HG03196 (cell line): Measurements from ENCODE around the gene PDE9A.

Experiments
- ATAC-seq: cut with Tn5 transposase; IDR thresholded peaks from one replicate; pipeline ENCODE4 v1.9.1; 2021; ENCODE audit not compliant: unreplicated experiment

Gene PDE9A

DNA sequence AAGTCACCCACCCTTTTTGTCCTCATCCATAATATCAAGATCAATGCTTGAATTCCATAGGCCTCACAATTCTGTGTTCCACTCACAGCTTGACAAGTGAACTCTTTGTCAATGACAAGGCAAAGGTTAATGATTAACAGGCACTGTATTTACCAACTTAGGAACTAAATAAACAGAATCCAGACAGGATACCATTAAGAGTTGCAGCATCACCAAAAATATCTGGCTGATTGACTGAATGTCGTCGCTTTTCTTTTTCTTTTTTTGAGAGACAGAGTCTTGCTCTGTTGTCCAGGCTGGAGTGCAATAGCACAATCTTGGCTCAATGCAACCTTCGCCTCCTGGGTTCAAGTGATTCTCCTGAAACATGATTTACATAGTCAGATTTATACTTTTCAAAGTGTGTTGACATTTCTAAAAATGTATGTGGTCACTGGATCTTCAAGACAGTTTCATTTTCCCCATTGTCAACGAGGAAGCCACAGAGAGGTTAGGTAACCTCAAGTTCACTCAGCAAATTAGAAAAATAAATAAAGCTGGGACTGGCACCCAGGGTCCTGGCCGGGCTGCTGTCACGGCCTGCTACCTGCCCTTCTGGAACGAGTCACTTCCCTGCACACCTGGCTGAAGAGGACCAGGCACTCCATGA is 81.0 kb downstream of the PDE9A start:
- ATAC-seq = no peak

DNA sequence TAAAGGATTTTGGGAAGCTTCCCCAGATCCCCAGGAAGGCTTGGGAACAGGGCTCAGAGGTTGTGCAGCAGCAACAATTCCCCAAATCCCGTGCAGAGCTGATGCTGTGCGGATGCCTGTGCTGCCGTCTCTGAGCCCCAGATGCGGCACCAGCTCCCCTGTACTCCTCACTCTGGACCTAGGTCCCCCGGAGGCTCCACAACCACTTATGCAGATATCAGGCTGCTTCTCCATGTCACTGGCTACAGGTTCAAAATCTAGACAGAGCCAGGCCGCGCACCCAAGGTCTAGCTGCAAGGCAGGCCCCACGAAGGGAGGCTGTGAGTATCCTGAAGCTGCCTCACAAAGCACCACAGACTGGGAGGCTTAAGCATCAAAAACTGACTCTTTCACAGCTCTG is 81.6 kb downstream of the PDE9A start:
- no peak for ATAC-seq

GRCh38 chr21:42735944-42736343 is 82.5 kb downstream of the PDE9A start:
- ATAC-seq = no peak

DNA sequence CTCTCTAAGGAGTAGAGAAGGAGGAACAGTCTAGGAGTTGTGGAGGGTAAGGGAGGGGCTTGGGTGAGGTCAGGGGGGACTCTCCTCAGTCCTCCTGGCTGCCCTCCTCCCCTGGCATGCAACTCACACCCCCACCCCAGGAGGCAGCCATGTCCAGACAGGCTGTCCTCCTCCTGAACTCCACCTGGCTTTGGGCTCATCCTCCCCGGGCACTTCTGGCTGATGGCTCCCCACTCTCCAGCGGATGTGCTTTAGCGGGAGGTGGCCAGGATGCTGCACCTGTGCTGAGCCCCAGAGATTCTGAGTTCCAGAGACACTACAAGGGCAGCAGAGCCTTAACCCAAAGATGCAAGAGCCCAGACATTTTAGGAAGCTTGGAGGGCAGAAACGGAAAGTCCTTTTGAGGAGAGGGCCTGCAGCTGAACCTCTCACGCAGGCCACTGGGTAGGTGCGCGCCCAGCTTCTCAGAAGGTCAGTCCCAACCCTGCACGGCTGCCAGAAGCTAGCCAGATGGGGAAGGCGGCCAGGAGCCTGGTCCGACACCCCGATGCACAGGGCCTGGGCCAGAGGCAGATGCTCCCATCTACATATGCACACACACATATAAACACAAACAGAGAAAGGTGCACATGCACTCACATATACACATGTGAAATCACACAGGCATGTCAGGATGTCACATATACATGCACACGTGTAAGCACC is 83.4 kb downstream of the PDE9A start:
- ATAC-seq = no peak

DNA sequence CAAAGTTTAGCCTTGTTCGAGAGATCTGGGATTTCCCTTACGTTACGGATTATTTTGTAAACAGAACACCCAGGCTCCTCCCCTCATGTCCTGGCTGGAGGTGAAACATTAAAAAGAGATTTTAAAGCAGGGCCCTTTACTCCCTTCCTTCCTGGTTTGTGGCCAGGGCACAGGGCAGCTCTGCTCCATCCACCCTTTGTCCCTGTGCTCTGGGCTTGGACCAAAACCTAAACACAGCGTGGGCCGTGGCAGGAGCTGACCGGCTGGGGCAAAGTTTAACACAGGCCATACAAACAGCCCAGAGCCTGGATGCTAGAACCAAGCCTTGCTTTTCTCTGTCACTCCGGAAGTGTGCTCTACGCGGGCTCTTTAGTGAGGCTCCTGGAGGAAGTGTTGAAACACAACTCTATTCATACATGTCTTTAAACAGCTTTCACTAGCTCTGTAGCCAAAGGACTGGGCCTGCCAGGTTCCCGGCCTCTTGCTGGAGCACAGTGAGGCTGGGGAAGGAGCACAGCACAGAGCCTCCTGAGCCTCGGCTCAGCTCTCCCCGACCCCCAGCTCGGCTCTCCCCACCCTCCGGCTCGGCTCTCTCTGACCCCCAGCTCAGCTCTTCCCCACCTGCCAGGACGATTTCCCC is 84.7 kb downstream of the PDE9A start:
- ATAC-seq = no peak

GRCh38 chr21:42739061-42739931 is 85.9 kb downstream of the PDE9A start:
- no peak for ATAC-seq

- ATAC-seq = no peak
These were observed 87.0 kb downstream of the PDE9A start for GRCh38 chr21:42740405-42740909.

GRCh38 chr21:42741066-42741465 is 87.6 kb downstream of the PDE9A start:
- no peak for ATAC-seq

- no peak for ATAC-seq
These were observed 91.4 kb downstream of the PDE9A start for GRCh38 chr21:42744520-42745445.

DNA sequence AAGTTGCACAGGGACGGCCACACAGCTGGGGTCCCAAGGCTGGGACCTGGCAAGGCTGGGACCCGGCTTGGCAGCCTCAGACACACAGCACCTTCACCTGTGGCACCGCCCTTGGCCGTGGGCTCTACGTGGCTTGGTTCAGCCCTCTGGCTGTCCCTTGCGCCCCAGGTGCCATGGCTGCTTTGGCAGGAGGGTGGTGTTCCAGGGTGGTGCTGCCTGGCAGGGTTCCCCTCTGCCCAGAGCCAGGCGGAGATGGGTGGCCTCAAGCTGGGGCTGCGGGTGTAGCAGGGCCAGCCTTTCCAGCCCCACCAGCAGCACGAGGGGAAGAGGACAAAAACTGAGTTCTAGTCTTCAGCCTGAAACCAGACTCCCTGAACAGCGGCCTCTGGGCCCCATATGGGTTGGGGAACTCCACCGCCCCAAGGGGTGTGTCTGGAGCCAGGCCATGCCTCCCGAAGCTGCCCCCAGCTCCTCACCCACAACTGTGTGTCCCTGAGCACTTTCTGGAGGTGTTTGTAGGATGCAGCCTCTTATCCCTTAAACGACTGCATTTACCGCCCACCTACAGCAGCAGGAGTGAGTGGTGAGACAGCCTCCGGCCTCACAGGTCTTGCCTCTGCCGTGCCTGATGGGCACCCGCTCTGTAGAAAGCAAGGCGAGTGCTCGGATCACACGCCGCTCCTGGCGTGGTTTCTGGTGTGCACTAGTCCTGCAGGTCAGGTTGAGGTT is 92.3 kb downstream of the PDE9A start:
- ATAC-seq = no peak

- no peak for ATAC-seq
These were observed 92.8 kb downstream of the PDE9A start for GRCh38 chr21:42746240-42746592.

- no peak for ATAC-seq
These were observed 93.3 kb downstream of the PDE9A start for GRCh38 chr21:42746593-42747275.

- no peak for ATAC-seq
These were observed 93.9 kb downstream of the PDE9A start for GRCh38 chr21:42747276-42747701.

DNA sequence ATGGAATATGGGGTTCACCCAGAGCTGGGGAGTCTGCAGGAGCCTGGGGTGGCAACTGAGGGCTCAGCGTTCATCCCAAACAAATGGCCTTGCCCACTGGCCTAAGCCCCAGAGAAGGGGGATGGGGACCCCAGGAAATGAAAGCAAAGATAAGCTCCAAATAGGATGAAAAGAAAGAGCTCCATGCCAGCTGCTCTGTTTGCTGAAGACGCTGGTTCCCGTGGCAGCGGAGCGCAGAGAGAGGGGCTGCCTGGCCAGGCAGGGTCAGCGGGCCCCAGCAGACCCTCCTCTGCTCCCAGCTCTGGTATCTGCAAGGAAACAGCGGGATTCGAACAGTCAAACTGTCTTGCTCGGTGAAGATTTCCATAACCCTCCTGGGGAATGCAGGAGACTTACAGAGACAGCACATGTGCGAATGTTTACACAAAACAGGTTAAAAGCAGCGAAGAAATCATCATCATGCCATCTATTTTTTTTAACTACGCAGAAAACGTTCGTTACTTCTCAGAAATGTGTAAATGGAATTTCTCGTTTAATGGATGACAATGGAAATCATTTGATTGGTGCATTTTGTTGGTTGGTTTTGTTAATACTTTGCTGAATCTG is 94.4 kb downstream of the PDE9A start:
- ATAC-seq = no peak

DNA sequence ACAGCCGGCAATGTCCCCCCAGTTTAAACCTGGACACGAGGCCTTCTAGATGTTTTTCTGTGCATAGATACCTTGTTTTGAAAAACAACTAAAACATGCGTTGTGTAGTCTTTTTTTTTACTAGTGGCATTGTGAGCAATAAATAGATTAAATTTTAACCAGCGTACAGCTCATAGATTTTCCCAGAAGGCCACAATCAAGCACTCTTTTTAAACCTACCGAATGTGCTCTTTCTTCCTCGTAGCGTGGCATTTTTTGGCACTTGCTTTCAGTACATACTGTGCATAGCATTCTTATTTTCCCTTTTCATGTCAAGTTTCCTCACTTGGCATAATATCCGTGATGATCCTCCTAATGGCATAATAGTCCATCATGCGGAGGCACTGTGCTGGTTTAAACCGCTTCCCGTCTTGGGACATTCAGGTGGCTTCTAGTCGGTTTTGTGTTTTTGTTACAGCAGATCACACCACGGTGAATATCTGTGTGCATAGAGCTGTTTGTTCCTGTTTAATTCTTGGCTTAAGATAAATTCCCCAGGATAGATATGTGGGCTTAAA is 95.3 kb downstream of the PDE9A start:
- no peak for ATAC-seq

- no peak for ATAC-seq
These were observed 97.5 kb downstream of the PDE9A start for GRCh38 chr21:42750737-42751530.

DNA sequence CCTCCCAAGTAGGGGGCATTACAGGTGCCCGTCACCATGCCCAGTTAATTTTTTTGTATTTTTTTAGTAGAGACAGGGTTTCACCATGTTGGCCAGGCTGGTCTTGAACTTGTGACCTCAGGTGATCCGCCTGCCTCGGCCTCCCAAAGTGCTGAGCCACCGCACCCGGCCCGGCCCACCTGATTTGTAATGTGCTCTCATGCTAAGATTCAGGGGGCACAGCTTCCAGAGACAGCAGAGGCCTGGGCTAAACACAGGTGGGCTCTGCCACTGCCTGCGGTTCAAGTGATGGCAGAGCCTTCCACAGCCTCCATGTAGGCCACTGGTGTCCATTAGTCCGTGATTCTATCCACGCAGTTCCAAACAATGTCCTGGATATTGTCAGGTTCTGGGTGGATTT is 98.4 kb downstream of the PDE9A start:
- ATAC-seq = no peak
